ENCODE data around the gene DISC1.

Gene DISC1

GRCh38 chr1:231665101-231665500, 38.5 kb downstream of the DISC1 start:
- no peak for ATAC-seq
- TF ChIP-seq OSR1 (CRISPR knock-in tag; IDR thresholded peaks at IDR 0.05) (no peak), TCF4 (CRISPR knock-in tag; IDR thresholded peaks at IDR 0.05; ENCODE audit: borderline replicate concordance) (no peak), PATZ1 (CRISPR knock-in tag; IDR thresholded peaks at IDR 0.05; ENCODE audit: borderline replicate concordance) (no peak), PPARA (CRISPR knock-in tag; IDR thresholded peaks at IDR 0.05; ENCODE audit: borderline replicate concordance) (no peak), SNAI2 (CRISPR knock-in tag; IDR thresholded peaks at IDR 0.05) (no peak), CSRNP3 (CRISPR knock-in tag; IDR thresholded peaks at IDR 0.05) (no peak), RARB (CRISPR knock-in tag; IDR thresholded peaks at IDR 0.05) (no peak), ISL1 (CRISPR knock-in tag; IDR thresholded peaks at IDR 0.05) (no peak), TOX (CRISPR knock-in tag; IDR thresholded peaks at IDR 0.05; ENCODE audit: borderline replicate concordance) (no peak), ZC3H10 (CRISPR knock-in tag; IDR thresholded peaks at IDR 0.05) (no peak), ZNF565 (CRISPR knock-in tag; conservative IDR thresholded peaks at IDR 0.05; ENCODE audit: low read depth) (no peak), TSHZ2 (CRISPR knock-in tag; IDR thresholded peaks at IDR 0.05) (no peak), ZNF70 (CRISPR knock-in tag; IDR thresholded peaks at IDR 0.05) (no peak), ARNTL (CRISPR knock-in tag; IDR thresholded peaks at IDR 0.05; ENCODE audit: borderline replicate concordance, low read depth) (no peak), CREB5 (CRISPR knock-in tag; IDR thresholded peaks at IDR 0.05; ENCODE audit: low read depth) (no peak), CSDC2 (CRISPR knock-in tag; IDR thresholded peaks at IDR 0.05) (no peak), ZFP3 (CRISPR knock-in tag; IDR thresholded peaks at IDR 0.05) (no peak), BACH2 (CRISPR knock-in tag; IDR thresholded peaks at IDR 0.05; ENCODE audit: borderline replicate concordance) (no peak), ESRRG (CRISPR knock-in tag; IDR thresholded peaks at IDR 0.05) (no peak), ZNF8 (CRISPR knock-in tag; IDR thresholded peaks at IDR 0.05) (no peak)

GRCh38 chr1:231665726-231666125, 39.1 kb downstream of the DISC1 start:
- ATAC-seq, result no peak
- no peak for TF ChIP-seq ESRRG (CRISPR knock-in tag; IDR thresholded peaks at IDR 0.05)
- no peak for TF ChIP-seq CSDC2 (CRISPR knock-in tag; IDR thresholded peaks at IDR 0.05)
- no peak for TF ChIP-seq ZFP30 (CRISPR knock-in tag; IDR thresholded peaks at IDR 0.05)
- no peak for TF ChIP-seq ZNF8 (CRISPR knock-in tag; IDR thresholded peaks at IDR 0.05)
- TF ChIP-seq BACH2 (CRISPR knock-in tag; IDR thresholded peaks at IDR 0.05; ENCODE audit: borderline replicate concordance), result no peak
- TF ChIP-seq TOX (CRISPR knock-in tag; IDR thresholded peaks at IDR 0.05; ENCODE audit: borderline replicate concordance), result no peak
- no peak for TF ChIP-seq PATZ1 (CRISPR knock-in tag; IDR thresholded peaks at IDR 0.05; ENCODE audit: borderline replicate concordance)
- TF ChIP-seq POU6F1 (CRISPR knock-in tag; IDR thresholded peaks at IDR 0.05; ENCODE audit: borderline replicate concordance, low read depth), result no peak
- TF ChIP-seq TCF4 (CRISPR knock-in tag; IDR thresholded peaks at IDR 0.05; ENCODE audit: borderline replicate concordance), result no peak
- TF ChIP-seq ZNF565 (CRISPR knock-in tag; conservative IDR thresholded peaks at IDR 0.05; ENCODE audit: low read depth), result no peak
- no peak for TF ChIP-seq ZNF70 (CRISPR knock-in tag; IDR thresholded peaks at IDR 0.05)
- no peak for TF ChIP-seq SNAI2 (CRISPR knock-in tag; IDR thresholded peaks at IDR 0.05)
- TF ChIP-seq ISL1 (CRISPR knock-in tag; IDR thresholded peaks at IDR 0.05), result no peak
- no peak for TF ChIP-seq ZFP3 (CRISPR knock-in tag; IDR thresholded peaks at IDR 0.05)
- no peak for TF ChIP-seq TSHZ2 (CRISPR knock-in tag; IDR thresholded peaks at IDR 0.05)
- TF ChIP-seq PPARA (CRISPR knock-in tag; IDR thresholded peaks at IDR 0.05; ENCODE audit: borderline replicate concordance), result no peak
